NCI-H187 treated with DMSO at 0.1 percent for 48 hours (cell line): ENCODE data around the gene CHST8.
"Not testable (repeated sequence)": the region's sequence is repeated elsewhere in the genome, so short reads cannot be mapped to it uniquely, and the experiment has no call there.

ENCODE experiments used
- DNase-seq: peaks from one replicate; lab custom pipeline; 2025; lab: John Stamatoyannopoulos, UW

The CHST8 gene

GRCh38 chr19:33812388-33813330, 190.9 kb downstream of the CHST8 start:
- DNase-seq: no peak

GRCh38 chr19:33813391-33814101, 191.8 kb downstream of the CHST8 start:
- no peak for DNase-seq

GRCh38 chr19:33814181-33815165, 192.7 kb downstream of the CHST8 start:
- DNase-seq: no peak

- no peak for DNase-seq
These were observed 193.9 kb downstream of the CHST8 start for GRCh38 chr19:33815380-33816340.

- DNase-seq: no peak
These were observed 196.7 kb downstream of the CHST8 start for GRCh38 chr19:33818411-33818810.

GRCh38 chr19:33819078-33819477, 197.3 kb downstream of the CHST8 start:
- not testable (repeated sequence) for DNase-seq

GRCh38 chr19:33819506-33819879, 197.7 kb downstream of the CHST8 start:
- DNase-seq: no peak

GRCh38 chr19:33819880-33820781, 198.4 kb downstream of the CHST8 start:
- DNase-seq: no peak

- DNase-seq: no peak
These were observed 200.1 kb downstream of the CHST8 start for GRCh38 chr19:33821871-33822270.
